ENCODE measurements around the gene OR2A5. TPM values are rescaled to one million over a fixed set of nuclear protein-coding genes. Genes with fewer than 3 reads are reported as not detected.

Gene OR2A5
- total RNA-seq: not detected

DNA sequence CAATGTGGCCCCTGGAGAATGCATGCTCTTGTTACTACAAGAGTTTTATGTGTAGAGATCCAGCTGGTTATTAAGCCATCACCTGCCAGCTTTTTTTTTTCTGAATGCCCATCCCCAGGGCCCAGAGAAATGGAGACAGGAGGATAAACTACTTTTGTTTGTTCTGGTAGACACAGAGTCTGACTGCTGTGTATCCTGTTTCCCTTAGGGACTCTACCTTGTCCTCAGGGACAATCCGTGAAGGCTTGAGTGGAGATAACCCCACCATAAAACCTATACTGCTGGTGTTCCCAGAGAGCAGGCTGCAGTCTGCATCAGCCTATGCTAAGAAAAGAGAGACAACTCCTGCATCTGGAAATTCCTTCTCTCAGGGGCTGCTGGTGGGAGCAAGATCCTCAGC, at the start of gene OR2A5:
Gene OR2A5, plus strand, starts transcription at position 301 of the 400 bp plus-strand sequence. CDS start 1,454 bp downstream, outside the sequence.
- DNase-seq: no peak
- Histone ChIP-seq H3K9me3 (no peaks in the 10 kb centered on the region), H3K27ac (no peak within 1 kb of the TSS), H3K4me3 (no peak within 1 kb of the TSS), H3K27me3 (no peaks in the 10 kb centered on the region), H3K4me1 (no peaks in the 10 kb centered on the region), H3K36me3 (no peaks in the 10 kb centered on the region)
- intact Hi-C loops (cut with DNase I; ENCODE audit: low total_unique reads): no loop called here
- in situ Hi-C loops (cut with MboI; ENCODE audit: low pct_ligation_motif_present in 1 of 4, low pct_unique_long_range_greater_than_20kb in 1 of 4, low sequenced_read_pairs in 3 of 4): no loop called here
- TF ChIP-seq EP300 (IDR thresholded peaks at IDR 0.05; ENCODE audit: low read depth) (no peak), POLR2A (IDR thresholded peaks at IDR 0.05) (no peak), CTCF (IDR thresholded peaks at IDR 0.05) (no peak), POLR2AphosphoS5 (IDR thresholded peaks at IDR 0.05) (no peak)
- 45% methylated on average over 1 of the region's 1 CpG; no CpG with 5 or more reads in 1 of the 2 donors for WGBS, 2 donors (ENCODE audit: low coverage in 1 of 2)

DNA sequence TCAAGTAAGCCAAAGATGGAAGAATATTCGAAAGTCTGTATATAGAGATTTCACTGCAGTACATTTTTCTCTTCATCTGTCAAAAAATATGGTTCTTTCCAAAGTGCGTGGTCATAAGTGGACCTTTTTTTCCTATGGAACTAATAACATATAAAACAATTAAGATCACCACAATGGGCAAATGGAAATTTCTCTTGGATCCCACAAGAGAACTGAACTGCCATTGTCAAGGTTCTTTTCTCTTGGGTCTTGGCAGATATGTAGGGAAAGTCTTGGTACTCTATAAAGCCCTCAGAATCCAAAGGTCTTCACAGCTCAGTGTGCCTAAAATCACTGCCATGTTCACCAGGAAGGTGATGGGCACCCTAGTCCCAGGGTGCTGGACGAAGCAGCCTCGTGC, 48.7 kb upstream of the OR2A5 start, which contains the start of gene OR6B1:
Gene OR6B1, plus strand, starts transcription at position 301 of the 400 bp plus-strand sequence. CDS start 3,677 bp downstream, outside the sequence.
- H3K4me1 ChIP-seq: no peaks in the 10 kb centered on the region
- H3K9me3 ChIP-seq: no peaks in the 10 kb centered on the region
- 73 to 81% methylated on average over 2 to 4 of the region's 4 CpGs for WGBS, 2 donors (ENCODE audit: low coverage in 1 of 2)
- in situ Hi-C loops (cut with MboI; ENCODE audit: low pct_ligation_motif_present in 1 of 4, low pct_unique_long_range_greater_than_20kb in 1 of 4, low sequenced_read_pairs in 3 of 4) (no loop called here), intact Hi-C loops (cut with DNase I; ENCODE audit: low total_unique reads) (no loop called here)
- H3K4me3 ChIP-seq: no peak within 1 kb of the TSS
- no peaks in the 10 kb centered on the region for H3K36me3 ChIP-seq
- TF ChIP-seq EP300 (IDR thresholded peaks at IDR 0.05; ENCODE audit: low read depth) (no peak), CTCF (IDR thresholded peaks at IDR 0.05) (no peak), POLR2A (IDR thresholded peaks at IDR 0.05) (no peak), POLR2AphosphoS5 (IDR thresholded peaks at IDR 0.05) (no peak)
- no peak within 1 kb of the TSS for H3K27ac ChIP-seq
- no peaks in the 10 kb centered on the region for H3K27me3 ChIP-seq
- no peak for DNase-seq

- in situ Hi-C loops (cut with MboI; ENCODE audit: low pct_ligation_motif_present in 1 of 4, low pct_unique_long_range_greater_than_20kb in 1 of 4, low sequenced_read_pairs in 3 of 4) (no loop called here), intact Hi-C loops (cut with DNase I; ENCODE audit: low total_unique reads) (no loop called here)
- no peak for DNase-seq
- Histone ChIP-seq H3K4me1 (peaks cover 0 to 8% (median 0%) of the 10 kb centered on the region in 4 donors), H3K27ac (no peak overlapping the region), H3K4me3 (no peak overlapping the region), H3K27me3 (no peaks in the 10 kb centered on the region), H3K9me3 (no peaks in the 10 kb centered on the region), H3K36me3 (no peaks in the 10 kb centered on the region)
- 64 to 68% methylated on average over 3 of the region's 3 CpGs for WGBS, 2 donors (ENCODE audit: low coverage in 1 of 2)
- TF ChIP-seq POLR2AphosphoS5 (IDR thresholded peaks at IDR 0.05) (no peak), POLR2A (IDR thresholded peaks at IDR 0.05) (no peak), CTCF (IDR thresholded peaks at IDR 0.05) (no peak), EP300 (IDR thresholded peaks at IDR 0.05; ENCODE audit: low read depth) (no peak)
Observed at GRCh38 chr7:144001543-144001942, 47.2 kb upstream of the OR2A5 start.

- in situ Hi-C loops (cut with MboI; ENCODE audit: low pct_ligation_motif_present in 1 of 4, low pct_unique_long_range_greater_than_20kb in 1 of 4, low sequenced_read_pairs in 3 of 4): no loop called here
- no peak overlapping the region for H3K4me3 ChIP-seq
- no peaks in the 10 kb centered on the region for H3K9me3 ChIP-seq
- WGBS, 2 donors (ENCODE audit: low coverage in 1 of 2): 54 to 77% methylated on average over 1 to 5 of the region's 5 CpGs
- no peaks in the 10 kb centered on the region for H3K36me3 ChIP-seq
- H3K4me1 ChIP-seq: peaks cover 0 to 8% (median 0%) of the 10 kb centered on the region in 4 donors
- TF ChIP-seq CTCF (IDR thresholded peaks at IDR 0.05) (no peak), EP300 (IDR thresholded peaks at IDR 0.05; ENCODE audit: low read depth) (no peak), POLR2AphosphoS5 (IDR thresholded peaks at IDR 0.05) (no peak), POLR2A (IDR thresholded peaks at IDR 0.05) (no peak)
- no peaks in the 10 kb centered on the region for H3K27me3 ChIP-seq
- DNase-seq: no peak
- no peak overlapping the region for H3K27ac ChIP-seq
- intact Hi-C loops (cut with DNase I; ENCODE audit: low total_unique reads): no loop called here
Observed at GRCh38 chr7:144004703-144005102, 44.0 kb upstream of the OR2A5 start.
